HS-5 (cell line): ENCODE results near the gene LRRFIP2.
"Not testable (repeated sequence)": the region's sequence is repeated elsewhere in the genome, so short reads cannot be mapped to it uniquely, and the experiment has no call there.

Source experiments
- DNase-seq: peaks from one replicate; pipeline ENCODE4 v3.0.0-alpha.2; 2012; ENCODE audit warnings: low read depth

The LRRFIP2 gene

GRCh38 chr3:37143821-37144220 is 30.6 kb downstream of the LRRFIP2 start:
- DNase-seq: no peak

GRCh38 chr3:37141676-37142075 is 32.7 kb downstream of the LRRFIP2 start:
- no peak for DNase-seq

DNA sequence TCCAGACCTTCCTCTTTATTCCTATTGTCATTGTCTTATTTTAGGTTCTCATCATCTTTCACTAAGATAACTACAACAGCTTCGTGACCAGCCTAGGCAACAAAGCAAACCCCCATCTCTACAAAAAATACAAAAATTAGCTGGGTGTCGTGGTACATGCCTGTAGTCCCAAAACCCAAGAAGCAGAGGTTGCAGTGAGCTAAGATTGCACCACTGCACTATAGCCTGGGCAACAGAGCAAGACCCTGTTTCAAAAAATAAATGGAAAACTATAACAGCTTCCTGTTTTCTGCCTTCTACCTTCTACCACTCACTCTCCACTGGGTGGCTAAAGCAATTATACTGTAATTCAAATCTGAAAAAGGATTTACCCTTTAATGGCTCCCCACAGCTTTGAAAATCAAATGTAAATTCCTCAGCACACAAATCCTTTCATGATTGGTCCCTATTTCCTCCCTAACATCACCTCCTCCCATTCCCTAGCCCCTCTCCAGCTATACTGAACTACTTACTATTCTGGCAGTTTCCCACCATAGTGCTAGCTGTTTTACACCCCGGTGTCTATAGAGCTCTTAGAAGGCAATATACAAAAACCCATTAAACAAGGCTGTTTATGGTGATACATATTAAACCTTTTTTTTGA is 33.4 kb downstream of the LRRFIP2 start:
- DNase-seq: no peak

DNA sequence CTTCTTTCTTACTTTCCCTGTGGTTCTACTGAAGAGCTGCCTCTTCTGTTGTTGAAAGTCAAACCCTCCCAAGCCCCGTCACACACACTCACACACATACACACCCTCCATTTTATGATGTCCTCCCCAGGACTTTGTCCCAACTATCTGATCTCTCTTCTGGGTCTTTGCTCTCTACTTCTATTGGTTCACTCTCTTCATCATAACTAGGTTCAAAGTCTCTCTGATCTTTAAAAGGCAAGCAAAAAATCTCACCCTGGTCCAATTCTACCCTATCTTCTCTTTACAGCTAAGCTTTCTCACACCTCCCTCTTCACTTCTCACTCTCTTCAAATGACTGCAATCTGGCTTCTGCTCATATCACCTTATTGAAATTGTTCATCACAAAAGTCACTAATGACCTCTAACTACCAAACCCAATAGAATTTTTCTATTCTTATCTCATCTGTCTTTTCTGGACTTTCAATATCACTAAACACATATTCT is 34.8 kb downstream of the LRRFIP2 start:
- no peak for DNase-seq

GRCh38 chr3:37138816-37139215 is 35.6 kb downstream of the LRRFIP2 start:
- DNase-seq: no peak

GRCh38 chr3:37137516-37137915 is 36.9 kb downstream of the LRRFIP2 start:
- DNase-seq: no peak

- DNase-seq: no peak
Observed at GRCh38 chr3:37136067-37136466, 38.3 kb downstream of the LRRFIP2 start.

DNA sequence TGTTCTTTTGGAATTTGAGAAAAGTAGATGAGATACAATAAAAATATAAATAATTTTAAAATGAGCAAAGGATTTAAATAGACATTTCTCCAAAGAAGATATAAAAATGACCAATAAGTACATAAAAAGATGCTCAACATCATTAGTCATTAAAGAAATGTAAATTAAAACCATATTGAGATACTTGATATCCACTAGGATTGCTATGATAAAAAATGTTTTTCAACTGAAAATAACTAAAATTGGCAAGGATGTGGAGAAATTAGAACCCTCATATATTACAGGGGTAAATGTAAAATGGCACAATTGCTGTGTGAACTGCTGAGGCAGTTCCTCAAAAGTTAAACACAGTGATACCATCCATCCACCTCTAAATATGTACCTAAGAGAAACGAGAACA is 38.8 kb downstream of the LRRFIP2 start:
- no peak for DNase-seq

GRCh38 chr3:37132334-37132733 is 42.0 kb downstream of the LRRFIP2 start:
- no peak for DNase-seq

GRCh38 chr3:37131860-37132144 is 42.6 kb downstream of the LRRFIP2 start:
- no peak for DNase-seq

DNA sequence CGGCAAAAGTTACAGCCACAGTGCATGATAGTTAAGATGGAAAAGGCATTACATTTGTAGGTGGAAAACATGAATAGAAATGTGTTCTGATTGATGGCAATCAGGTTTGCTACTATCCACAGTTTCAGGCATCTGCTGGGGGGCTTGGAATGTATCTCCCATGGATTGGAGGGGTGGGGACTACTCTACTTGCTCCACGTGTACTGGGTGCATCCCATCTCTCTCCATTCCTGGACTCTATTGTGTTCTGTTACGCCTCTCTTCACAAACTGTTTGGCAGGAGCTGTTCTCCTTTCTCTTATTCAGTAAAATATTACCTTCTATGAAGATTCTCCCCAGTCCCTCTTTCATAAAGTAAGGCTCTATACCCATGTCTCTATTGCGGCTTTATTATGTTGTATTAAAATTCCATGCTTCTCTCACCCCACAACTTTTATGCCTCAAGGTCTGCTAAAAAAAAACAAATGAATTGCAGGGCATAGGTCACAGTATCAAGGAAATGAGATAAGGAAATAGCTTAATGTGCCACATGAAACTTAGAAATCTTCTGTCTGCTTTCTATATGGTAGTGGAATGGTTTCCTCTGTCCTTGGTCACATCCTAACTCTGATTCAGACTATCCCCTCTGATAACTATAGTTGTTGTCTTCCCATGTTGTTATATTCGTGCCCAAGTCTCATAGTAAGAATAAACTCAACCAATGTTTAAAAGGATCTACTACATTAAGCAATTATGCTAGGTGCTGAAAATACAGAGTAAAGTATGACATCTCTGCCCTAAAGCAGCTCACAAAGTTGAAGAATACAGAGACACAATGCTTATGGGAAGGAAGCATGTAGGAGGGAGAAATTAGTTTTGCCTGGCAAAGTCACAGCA is 43.2 kb downstream of the LRRFIP2 start:
- DNase-seq: no peak

GRCh38 chr3:37130448-37130847 is 43.9 kb downstream of the LRRFIP2 start:
- no peak for DNase-seq

DNA sequence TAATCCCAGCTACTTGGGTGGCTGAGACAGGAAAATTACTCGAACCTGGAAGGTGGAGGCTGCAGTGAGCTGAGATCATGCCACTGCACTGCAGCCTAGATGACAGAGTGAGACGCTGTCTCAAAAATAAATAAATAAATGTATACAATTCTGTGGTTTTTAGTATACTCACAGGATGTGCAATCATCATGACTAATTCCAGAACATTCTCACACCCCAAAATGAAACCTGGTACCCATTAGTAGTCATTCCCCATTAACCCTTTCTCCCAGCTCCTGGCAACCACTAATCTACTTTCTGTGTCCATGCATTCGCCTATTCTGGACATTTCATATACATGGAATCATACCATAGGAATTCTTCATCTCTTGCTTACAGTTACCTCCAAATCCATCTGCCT is 44.5 kb downstream of the LRRFIP2 start:
- DNase-seq: peak; percentile 85

DNA sequence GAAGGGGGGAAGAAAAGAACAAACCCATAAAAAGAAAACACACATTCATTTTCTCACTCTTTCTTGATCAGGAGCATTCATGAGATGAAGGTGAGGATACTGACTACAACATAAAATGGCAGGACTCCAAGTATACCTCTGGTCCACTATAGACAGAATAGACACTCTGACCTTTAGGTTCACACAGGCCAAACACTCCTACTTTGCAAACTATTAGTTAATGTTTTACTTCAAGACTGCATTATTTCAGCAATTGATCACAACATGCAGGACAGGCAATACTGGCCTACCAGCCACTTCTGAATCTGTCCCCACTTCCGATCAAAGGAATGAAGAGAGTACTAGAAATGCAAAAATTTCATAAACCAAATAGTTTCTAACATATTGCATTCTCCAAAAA is 47.0 kb downstream of the LRRFIP2 start:
- no peak for DNase-seq

- no peak for DNase-seq
Observed at GRCh38 chr3:37126856-37127255, 47.5 kb downstream of the LRRFIP2 start.

- no peak for DNase-seq
Observed at GRCh38 chr3:37125195-37126073, 48.9 kb downstream of the LRRFIP2 start.

GRCh38 chr3:37124435-37124834 is 49.9 kb downstream of the LRRFIP2 start:
- no peak for DNase-seq

DNA sequence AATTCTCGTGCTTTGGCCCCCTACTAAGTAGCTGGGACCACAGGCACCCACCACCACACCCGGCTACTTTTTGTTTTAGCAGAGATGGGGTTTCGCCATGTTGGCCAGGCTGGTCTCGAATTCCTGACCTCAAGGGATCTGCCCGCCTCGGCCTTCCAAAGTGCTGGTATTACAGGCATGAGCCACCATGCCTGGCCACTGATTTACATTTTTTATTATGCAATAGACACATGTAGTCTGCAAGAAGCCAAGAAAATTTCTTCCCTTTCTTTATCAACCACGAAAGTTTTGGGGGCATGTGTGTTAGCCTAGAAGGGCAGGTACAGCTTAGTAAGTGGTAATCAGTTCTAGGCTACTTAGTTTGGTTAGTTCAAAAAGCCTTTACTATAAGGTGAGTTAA is 51.1 kb downstream of the LRRFIP2 start:
- no peak for DNase-seq

DNA sequence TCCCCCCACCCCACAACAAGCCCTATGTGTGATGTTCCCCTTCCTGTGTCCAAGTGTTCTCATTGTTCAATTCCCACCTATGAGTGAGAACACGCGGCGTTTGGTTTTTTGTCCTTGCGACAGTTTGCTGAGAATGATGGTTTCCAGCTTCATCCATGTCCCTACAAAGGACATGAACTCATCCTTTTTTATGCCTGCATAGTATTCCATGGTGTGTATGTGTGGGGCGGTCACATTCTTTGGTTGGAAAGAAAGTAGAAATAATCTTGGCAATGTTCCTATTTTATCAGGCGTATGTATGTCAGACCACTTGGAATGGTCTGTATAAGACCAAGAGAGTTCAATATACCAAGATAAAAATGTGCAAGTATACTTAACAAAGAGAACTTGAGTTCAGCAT is 52.3 kb downstream of the LRRFIP2 start:
- not testable (repeated sequence) for DNase-seq

- no peak for DNase-seq
Observed at GRCh38 chr3:37118163-37118562, 56.2 kb downstream of the LRRFIP2 start.

DNA sequence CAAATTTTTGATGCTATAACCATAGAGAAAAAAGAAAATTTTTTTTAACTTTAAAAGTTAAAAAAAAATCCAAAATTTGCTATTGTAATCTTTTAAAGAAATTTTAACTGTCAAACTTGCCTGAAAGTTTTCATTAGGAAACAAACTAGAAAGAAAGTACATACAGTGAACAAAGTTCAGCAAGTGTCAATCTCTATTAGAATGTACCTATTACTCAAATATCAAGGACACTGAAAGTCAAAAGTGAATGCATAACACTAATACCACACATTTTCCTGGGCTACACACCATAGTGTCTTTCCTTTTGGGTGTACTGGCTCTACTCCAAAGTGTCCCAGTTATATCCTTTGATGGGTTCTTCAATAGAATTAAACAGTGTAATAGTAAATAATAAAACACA is 56.8 kb downstream of the LRRFIP2 start:
- DNase-seq: no peak

DNA sequence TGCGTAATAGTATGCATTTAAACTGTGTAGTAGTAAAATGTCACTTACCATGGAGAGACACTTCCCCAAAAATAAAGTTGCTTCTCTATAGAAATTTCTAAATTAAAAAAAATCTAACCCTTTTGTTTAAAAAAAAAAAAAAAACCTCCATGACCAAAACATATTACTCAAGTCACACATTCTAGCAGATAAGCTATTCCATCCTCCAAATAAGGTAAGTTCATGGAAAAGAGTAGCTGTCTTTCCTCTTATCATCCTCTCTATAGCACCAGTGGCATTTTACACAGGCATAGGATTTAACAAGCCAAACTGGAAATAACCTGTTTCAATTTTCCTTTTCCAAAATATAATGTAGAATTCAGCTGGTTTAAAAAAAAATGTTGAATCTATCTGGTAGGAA is 57.4 kb downstream of the LRRFIP2 start:
- no peak for DNase-seq

DNA sequence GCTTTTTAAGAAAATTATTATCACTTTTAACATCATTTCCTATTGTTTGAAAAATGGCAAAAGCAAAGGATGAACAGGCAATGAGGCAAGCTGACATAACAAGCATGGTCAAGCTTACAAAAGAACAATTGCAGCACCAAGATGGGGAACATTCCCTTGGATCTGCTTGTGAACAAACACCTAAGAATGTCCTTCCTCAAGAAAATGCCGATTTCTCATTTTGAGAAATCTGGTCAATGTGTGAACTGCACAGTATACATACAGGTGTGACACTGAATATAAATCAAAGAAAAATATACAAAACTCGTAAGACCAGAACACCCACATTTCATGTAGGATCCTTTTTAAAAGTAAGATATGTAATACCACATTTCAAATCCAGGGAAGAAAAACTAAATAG is 58.9 kb downstream of the LRRFIP2 start:
- peak; percentile 31 for DNase-seq
